ENCODE results near the gene SLC8A3.

Gene SLC8A3

DNA sequence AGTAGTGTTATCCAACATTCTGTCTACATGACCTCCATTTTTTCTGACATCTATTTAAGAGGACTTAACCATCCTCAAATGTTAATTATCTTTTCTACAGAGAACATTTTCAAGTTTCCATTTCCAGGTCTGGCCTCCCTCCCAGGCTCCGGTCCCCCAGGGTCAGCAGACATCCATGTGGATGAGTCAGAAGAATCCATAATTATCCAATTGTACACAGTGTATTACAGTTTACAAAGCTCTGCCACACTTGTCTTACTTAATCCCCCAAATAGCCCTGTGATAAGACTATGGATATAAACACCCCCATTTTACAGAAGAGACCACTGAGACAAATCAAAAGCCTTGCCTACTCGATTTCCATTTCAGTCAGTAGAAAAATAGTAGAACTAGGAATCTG lies 65.0 kb downstream of the SLC8A3 start:
- DNase-seq (ENCODE audit: low read depth): no peak
- TF ChIP-seq POLR2A (IDR thresholded peaks at IDR 0.05; ENCODE audit: extremely low read depth, insufficient read length) (no peak), MYC (IDR thresholded peaks at IDR 0.05; ENCODE audit: low read depth, low read length) (no peak)
- TF ChIP-seq, protein P1, sequence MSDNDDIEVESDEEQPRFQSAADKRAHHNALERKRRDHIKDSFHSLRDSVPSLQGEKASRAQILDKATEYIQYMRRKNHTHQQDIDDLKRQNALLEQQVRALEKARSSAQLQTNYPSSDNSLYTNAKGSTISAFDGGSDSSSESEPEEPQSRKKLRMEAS (IDR thresholded peaks at IDR 0.05; ENCODE audit: low read depth, low read length): no peak
- TF ChIP-seq, protein P2, sequence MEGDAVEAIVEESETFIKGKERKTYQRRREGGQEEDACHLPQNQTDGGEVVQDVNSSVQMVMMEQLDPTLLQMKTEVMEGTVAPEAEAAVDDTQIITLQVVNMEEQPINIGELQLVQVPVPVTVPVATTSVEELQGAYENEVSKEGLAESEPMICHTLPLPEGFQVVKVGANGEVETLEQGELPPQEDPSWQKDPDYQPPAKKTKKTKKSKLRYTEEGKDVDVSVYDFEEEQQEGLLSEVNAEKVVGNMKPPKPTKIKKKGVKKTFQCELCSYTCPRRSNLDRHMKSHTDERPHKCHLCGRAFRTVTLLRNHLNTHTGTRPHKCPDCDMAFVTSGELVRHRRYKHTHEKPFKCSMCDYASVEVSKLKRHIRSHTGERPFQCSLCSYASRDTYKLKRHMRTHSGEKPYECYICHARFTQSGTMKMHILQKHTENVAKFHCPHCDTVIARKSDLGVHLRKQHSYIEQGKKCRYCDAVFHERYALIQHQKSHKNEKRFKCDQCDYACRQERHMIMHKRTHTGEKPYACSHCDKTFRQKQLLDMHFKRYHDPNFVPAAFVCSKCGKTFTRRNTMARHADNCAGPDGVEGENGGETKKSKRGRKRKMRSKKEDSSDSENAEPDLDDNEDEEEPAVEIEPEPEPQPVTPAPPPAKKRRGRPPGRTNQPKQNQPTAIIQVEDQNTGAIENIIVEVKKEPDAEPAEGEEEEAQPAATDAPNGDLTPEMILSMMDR (IDR thresholded peaks at IDR 0.05; ENCODE audit: low read depth, low read length): no peak
- no peak overlapping the region for H3K4me3 ChIP-seq (ENCODE audit: low read depth, low read length)

DNA sequence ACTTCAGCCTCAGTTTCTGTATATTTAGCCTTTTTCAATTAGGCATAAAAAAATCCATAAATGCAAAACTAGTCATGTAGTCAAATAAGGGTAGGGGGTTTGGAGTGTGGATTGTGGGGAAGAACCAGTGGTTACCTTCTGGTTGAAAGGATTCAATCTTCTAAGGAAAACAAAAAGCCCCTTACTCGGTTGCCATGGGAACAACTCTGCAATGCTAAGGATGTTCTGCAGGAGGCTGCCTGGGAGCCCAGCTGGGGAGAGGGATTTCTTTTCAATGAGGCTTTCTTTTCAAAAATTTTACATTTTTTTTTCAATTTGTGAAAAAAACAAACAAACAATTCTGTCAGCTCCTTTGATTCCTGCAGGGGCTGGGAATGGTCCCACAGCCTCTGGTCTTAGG lies 67.2 kb downstream of the SLC8A3 start:
- no peak overlapping the region for H3K4me3 ChIP-seq (ENCODE audit: low read depth, low read length)
- no peak for TF ChIP-seq MYC (IDR thresholded peaks at IDR 0.05; ENCODE audit: low read depth, low read length)
- TF ChIP-seq, protein P2 (IDR thresholded peaks at IDR 0.05; ENCODE audit: low read depth, low read length): no peak
- no peak for TF ChIP-seq POLR2A (IDR thresholded peaks at IDR 0.05; ENCODE audit: extremely low read depth, insufficient read length)
- TF ChIP-seq, protein P1 (IDR thresholded peaks at IDR 0.05; ENCODE audit: low read depth, low read length): no peak
- no peak for DNase-seq (ENCODE audit: low read depth)

DNA sequence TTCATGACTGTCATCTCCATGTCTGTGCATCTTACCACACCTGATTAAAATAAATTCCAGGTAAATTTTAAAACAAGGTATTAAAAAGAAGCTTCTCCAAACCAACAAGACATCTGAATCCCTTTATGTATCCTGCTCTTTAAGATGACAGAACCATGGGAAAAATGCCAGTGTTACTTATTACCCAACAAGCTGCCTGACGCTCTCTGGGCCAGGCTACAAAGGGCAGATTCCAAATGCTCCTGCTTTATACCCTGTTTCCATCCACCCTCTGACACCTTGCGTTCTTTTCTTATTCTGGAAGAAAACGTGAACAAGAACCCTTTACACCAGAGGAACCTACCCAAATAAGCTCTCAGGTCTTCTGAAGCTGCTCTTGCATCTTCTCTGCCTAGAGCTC lies 70.7 kb downstream of the SLC8A3 start:
- TF ChIP-seq, protein P2 (IDR thresholded peaks at IDR 0.05; ENCODE audit: low read depth, low read length): no peak
- TF ChIP-seq MYC (IDR thresholded peaks at IDR 0.05; ENCODE audit: low read depth, low read length) (no peak), POLR2A (IDR thresholded peaks at IDR 0.05; ENCODE audit: extremely low read depth, insufficient read length) (no peak)
- TF ChIP-seq, protein P1 (IDR thresholded peaks at IDR 0.05; ENCODE audit: low read depth, low read length): no peak
- DNase-seq (ENCODE audit: low read depth): no peak
- H3K4me3 ChIP-seq (ENCODE audit: low read depth, low read length): no peak overlapping the region

DNA sequence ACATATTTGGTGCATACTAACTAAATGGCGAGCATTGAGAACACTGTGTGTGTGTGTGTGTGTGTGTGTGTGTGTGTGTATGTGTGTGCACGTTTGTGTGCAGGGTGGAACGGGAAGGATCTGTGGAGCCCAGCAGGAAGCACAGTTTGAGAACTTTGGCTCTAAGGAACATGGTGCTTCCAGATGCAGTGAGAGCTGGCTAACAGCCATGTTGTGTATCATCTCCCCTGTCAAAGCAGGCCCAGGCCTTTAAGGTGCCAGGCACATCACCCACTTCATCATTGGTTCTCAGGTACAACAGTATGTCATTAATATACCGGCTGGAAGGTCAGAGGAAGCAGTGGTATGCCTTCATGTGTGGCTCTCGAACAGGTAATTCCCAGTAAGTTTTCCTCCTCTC lies 72.5 kb downstream of the SLC8A3 start:
- TF ChIP-seq, protein P1 (IDR thresholded peaks at IDR 0.05; ENCODE audit: low read depth, low read length): no peak
- TF ChIP-seq, protein P2 (IDR thresholded peaks at IDR 0.05; ENCODE audit: low read depth, low read length): no peak
- no peak for TF ChIP-seq POLR2A (IDR thresholded peaks at IDR 0.05; ENCODE audit: extremely low read depth, insufficient read length)
- TF ChIP-seq MYC (IDR thresholded peaks at IDR 0.05; ENCODE audit: low read depth, low read length): no peak
- no peak for DNase-seq (ENCODE audit: low read depth)
- no peak overlapping the region for H3K4me3 ChIP-seq (ENCODE audit: low read depth, low read length)

DNA sequence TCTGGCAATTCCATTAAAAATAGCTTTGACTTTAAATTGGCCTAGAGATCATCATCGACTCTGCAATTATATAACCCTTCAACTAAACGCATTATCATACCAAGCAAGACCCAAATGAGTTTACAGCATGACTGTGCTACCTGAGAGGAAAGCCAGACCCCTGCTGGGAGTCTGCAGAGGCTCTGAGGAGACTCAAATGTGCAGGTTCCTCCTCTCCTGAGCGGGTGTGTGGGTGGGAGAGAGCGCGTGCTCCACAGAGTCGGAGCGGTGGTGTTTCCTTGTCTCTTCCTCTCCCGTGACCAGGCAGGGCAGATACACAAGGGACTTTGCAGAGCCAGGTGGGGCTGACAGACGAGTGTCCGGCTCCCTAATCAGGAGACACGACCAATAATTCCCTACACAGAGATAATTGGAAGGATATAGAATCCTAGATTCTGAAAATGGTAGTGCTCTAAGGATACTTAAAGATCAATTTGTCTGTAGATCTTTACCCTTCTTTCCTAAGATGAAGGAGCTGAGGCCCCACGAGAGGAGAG lies 74.1 kb downstream of the SLC8A3 start:
- H3K4me3 ChIP-seq (ENCODE audit: low read depth, low read length): no peak overlapping the region
- no peak for DNase-seq (ENCODE audit: low read depth)
- TF ChIP-seq, protein P2 (IDR thresholded peaks at IDR 0.05; ENCODE audit: low read depth, low read length): no peak
- TF ChIP-seq, protein P1 (IDR thresholded peaks at IDR 0.05; ENCODE audit: low read depth, low read length): no peak
- TF ChIP-seq MYC (IDR thresholded peaks at IDR 0.05; ENCODE audit: low read depth, low read length) (no peak), POLR2A (IDR thresholded peaks at IDR 0.05; ENCODE audit: extremely low read depth, insufficient read length) (no peak)
